HG03045 (cell line): Measurements from ENCODE around the gene CCDC57.
A peak's percentile ranks its signal among the peaks of the same experiment; 100 is the strongest.
"Not testable (repeated sequence)": the region's sequence is repeated elsewhere in the genome, so short reads cannot be mapped to it uniquely, and the experiment has no call there.

Source experiments
- ATAC-seq: cut with Tn5 transposase; IDR thresholded peaks from one replicate; pipeline ENCODE4 v1.9.1; 2021; ENCODE audit warnings: mild to moderate bottlenecking, moderate library complexity; ENCODE audit not compliant: unreplicated experiment

CCDC57 gene

GRCh38 chr17:82226146-82226808, 13.6 kb upstream of the CCDC57 start:
- no peak for ATAC-seq

GRCh38 chr17:82225368-82226029, 12.9 kb upstream of the CCDC57 start:
- ATAC-seq: no peak

GRCh38 chr17:82224666-82225065, 12.0 kb upstream of the CCDC57 start:
- no peak for ATAC-seq

- ATAC-seq: no peak
These were observed 10.9 kb upstream of the CCDC57 start for GRCh38 chr17:82223517-82223916.

GRCh38 chr17:82222816-82223215, 10.2 kb upstream of the CCDC57 start:
- ATAC-seq: no peak

GRCh38 chr17:82221341-82221902, 8.8 kb upstream of the CCDC57 start:
- no peak for ATAC-seq

GRCh38 chr17:82219753-82220709, 7.4 kb upstream of the CCDC57 start:
- ATAC-seq: no peak

- no peak for ATAC-seq
These were observed 6.4 kb upstream of the CCDC57 start for GRCh38 chr17:82219083-82219482.

GRCh38 chr17:82218349-82219075, 5.9 kb upstream of the CCDC57 start:
- no peak for ATAC-seq

- no peak for ATAC-seq
These were observed 5.0 kb upstream of the CCDC57 start for GRCh38 chr17:82217530-82218204.

- no peak for ATAC-seq
These were observed 4.5 kb upstream of the CCDC57 start for GRCh38 chr17:82217120-82217529.

- peak; percentile 32 for ATAC-seq
These were observed 3.9 kb upstream of the CCDC57 start for GRCh38 chr17:82216301-82217119.

- no peak for ATAC-seq
These were observed 3.3 kb upstream of the CCDC57 start for GRCh38 chr17:82215972-82216300.

- ATAC-seq: no peak
These were observed 2.7 kb upstream of the CCDC57 start for GRCh38 chr17:82215095-82215971.

- no peak for ATAC-seq
These were observed 1.5 kb upstream of the CCDC57 start for GRCh38 chr17:82214012-82214628.

- no peak for ATAC-seq
These were observed 789 bp upstream of the CCDC57 start for GRCh38 chr17:82213251-82214011.

- ATAC-seq: not testable (repeated sequence)
These were observed 2.0 kb downstream of the CCDC57 start for GRCh38 chr17:82210655-82211054.
